GM23338 (cell line): Measurements from ENCODE around the gene PIP5K1A.

Experiments
- CREB1 ChIP-seq: fragments of 250-450 bp; sonication (Bioruptor Pico); IDR thresholded peaks from 2 replicates; pipeline ENCODE4 v1.5.0; 2020; ENCODE audit warnings: low read depth, mild to moderate bottlenecking, moderate library complexity
- CTCF ChIP-seq, 2 experiments: fragments of 200-600 bp in 1 of 2; sonication (generic) in 1 of 2; conservative IDR thresholded peaks; 2 replicates each; pipeline versions ENCODE4 v1.5.1 to v1.6.1; 2016 to 2017; ENCODE audit warnings: antibody characterized with exemption in 2 of 2, low read depth in 2 of 2, mild to moderate bottlenecking in 2 of 2, moderate library complexity in 1 of 2
- ETS1 ChIP-seq: IDR thresholded peaks from 2 replicates; pipeline ENCODE4 v1.6.1; 2016; ENCODE audit warnings: antibody characterized with exemption
- EZH2 ChIP-seq: fragments of 200-600 bp; sonication (generic); IDR thresholded peaks from one replicate; pipeline ENCODE4 v1.8.0; 2017; ENCODE audit warnings: antibody characterized with exemption, mild to moderate bottlenecking, low read depth; ENCODE audit not compliant: unreplicated experiment
- EZH2phosphoT487 ChIP-seq: fragments of 200-600 bp; sonication (generic); IDR thresholded peaks from one replicate; pipeline ENCODE4 v1.8.1; 2018; ENCODE audit warnings: antibody characterized with exemption; ENCODE audit not compliant: unreplicated experiment
- JUNB ChIP-seq: IDR thresholded peaks from one replicate; pipeline ENCODE4 v1.6.1; 2016; ENCODE audit warnings: antibody characterized with exemption; ENCODE audit not compliant: unreplicated experiment
- POLR2AphosphoS5 ChIP-seq: IDR thresholded peaks from 2 replicates; pipeline ENCODE4 v1.6.1; 2016; ENCODE audit warnings: antibody characterized with exemption, low read depth
- REST ChIP-seq: IDR thresholded peaks from one replicate; pipeline ENCODE4 v1.6.1; 2018; ENCODE audit warnings: antibody characterized with exemption; ENCODE audit not compliant: unreplicated experiment
- ZNF331 ChIP-seq: fragments of 250-450 bp; sonication (Bioruptor Pico); IDR thresholded peaks from 2 replicates; pipeline ENCODE4 v1.5.0; 2020; ENCODE audit warnings: low read depth, mild to moderate bottlenecking, moderate library complexity

- no peak for TF ChIP-seq POLR2AphosphoS5
- no peak for TF ChIP-seq EZH2
- TF ChIP-seq CTCF (conservative IDR thresholded peaks at IDR 0.05; ENCODE audit: low read depth in 2 of 2): no peak
- no peak for TF ChIP-seq CREB1 (CRISPR knock-in tag)
- TF ChIP-seq EZH2phosphoT487: no peak
- TF ChIP-seq JUNB: no peak
- TF ChIP-seq ETS1: no peak
- no peak for TF ChIP-seq REST
- TF ChIP-seq ZNF331: no peak
Measured at GRCh38 chr1:151267760-151268159, 69.4 kb downstream of the PIP5K1A start.
